Lower leg skin (tissue), 4 donors: Measurements from ENCODE around the gene BRD9. TPM values are rescaled to one million over a fixed set of nuclear protein-coding genes. Genes with fewer than 3 reads are reported as not detected.
"Not testable (repeated sequence)": the region's sequence is repeated elsewhere in the genome, so short reads cannot be mapped to it uniquely, and the experiment has no call there.

Experiments used
- DNase-seq, 2 donors: peaks; one replicate each; pipeline ENCODE4 v3.0.0-alpha.2; 2019; ENCODE audit warnings: low spot score in 2 of 2
- H3K4me3 ChIP-seq: fragments of 200-600 bp; sonication (generic); 2 replicates; pipeline ENCODE4 v1.5.1; 2017; ENCODE audit warnings: mild to moderate bottlenecking, low read depth; ENCODE audit not compliant: poor library complexity, severe bottlenecking
- CTCF ChIP-seq, 3 donors: fragments of 450-650 bp; IDR thresholded peaks; one replicate each; pipeline ENCODE4 v1.5.1; 2016; ENCODE audit warnings: antibody characterized with exemption in 3 of 3, mild to moderate bottlenecking in 3 of 3, moderate library complexity in 2 of 3
- POLR2A ChIP-seq, 2 donors: fragments of 450-650 bp; IDR thresholded peaks; one replicate each; pipeline ENCODE4 v1.6.1; 2016 to 2017; ENCODE audit warnings: antibody characterized with exemption in 2 of 2, mild to moderate bottlenecking in 1 of 2, moderate library complexity in 1 of 2
- WGBS, 2 donors: methylation state at CpG; one replicate each; pipeline ENCODE4 v1.1.5; 2018; 5-methylcytosine and 5-hydroxymethylcytosine counted together
- intact Hi-C: fragments of 100-400 bp; cut with DNase I; formaldehyde crosslinking; loops from one replicate; pipeline ENCODE4 v1.15.0; 2023; ENCODE audit warnings: low total_unique reads
- total RNA-seq, 4 donors: library from RNA; depleted of rRNA; stranded (reverse); fragments of >200 nt; gene quantifications; one replicate each; pipeline ENCODE4 v1.1.0, GENCODE V29; 2016

BRD9 gene
- total RNA-seq, 4 donors from 2014 or later, result 27.5 to 49.6 (median 28.6) TPM

DNA sequence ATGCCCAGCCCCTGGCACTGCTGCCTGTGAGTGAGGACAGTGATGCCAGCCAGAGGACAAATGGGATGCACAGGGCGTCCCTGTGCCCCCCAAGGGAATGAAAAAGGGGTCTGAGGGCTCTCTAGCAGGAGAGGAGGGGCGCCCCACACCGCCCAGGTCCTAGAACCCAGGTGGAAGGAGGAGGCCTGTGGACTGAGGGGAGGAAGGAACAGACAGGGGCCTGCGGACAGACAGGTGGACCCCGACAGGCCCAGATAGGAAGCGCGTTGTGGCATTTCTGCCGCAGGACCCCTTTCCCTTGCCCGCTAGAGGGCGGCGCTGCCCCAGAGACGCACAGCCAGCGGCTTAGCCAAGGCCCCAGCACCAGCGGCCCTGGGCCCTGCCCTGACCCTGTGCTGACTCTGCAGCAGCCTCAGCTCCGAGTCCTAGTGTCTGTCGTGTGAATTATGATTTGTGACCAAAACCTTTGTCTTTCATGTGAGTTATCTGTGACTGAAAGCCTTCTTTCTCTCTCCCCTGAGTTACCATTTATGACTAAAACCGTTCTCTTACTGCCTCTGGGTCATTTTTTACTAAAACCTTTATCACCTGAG lies 30.8 kb upstream of the BRD9 start:
- TF ChIP-seq POLR2A (IDR thresholded peaks at IDR 0.05), result no peak
- TF ChIP-seq CTCF (IDR thresholded peaks at IDR 0.05), result no peak
- H3K4me3 ChIP-seq, result no peak overlapping the region
- peak; percentile 61 to 92 for DNase-seq
- intact Hi-C loops, result no loop called here
- 25 to 29% methylated on average over 17 of the region's 17 CpGs for WGBS, 2 donors

DNA sequence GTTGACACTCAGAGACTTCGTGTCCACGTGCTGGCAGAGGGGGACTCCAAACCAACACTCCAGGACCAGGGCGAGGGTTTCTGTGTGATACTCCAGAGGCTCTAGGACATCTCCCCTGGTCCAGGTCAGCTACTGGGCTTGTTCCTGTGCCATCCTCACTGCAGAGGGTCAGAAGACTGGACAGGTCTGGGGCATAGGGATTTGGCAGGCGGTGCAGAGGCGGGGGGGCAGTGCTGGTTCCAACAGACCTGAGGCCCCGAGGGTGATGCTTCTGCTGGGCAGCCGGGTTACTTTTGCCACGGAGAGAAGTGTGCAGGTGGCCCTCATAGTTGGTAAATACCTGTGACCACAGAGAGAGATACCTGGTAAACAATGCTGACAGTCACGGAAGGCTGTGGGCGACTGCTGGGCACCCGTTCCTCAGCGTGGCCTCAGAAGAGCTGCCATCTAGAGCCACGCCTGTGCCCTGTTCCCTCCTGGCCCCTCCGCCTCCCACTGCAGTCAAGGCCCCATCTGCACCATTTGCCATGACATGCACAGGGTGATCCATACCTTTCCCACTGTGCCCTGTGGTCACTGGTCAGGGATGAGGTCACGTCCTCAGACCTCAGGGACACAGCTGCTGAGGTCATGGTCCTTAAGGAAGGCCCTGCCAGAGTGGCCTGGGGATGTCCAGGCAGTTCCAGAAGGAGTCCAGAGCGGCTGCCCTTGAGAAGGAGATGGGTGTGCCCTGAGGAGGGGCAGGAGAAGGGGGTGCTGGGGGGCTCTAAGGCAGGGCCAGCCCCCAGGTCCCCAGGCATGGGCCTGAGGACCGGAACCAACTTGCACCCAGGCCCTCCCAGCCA lies 30.1 kb upstream of the BRD9 start:
- WGBS, 2 donors, result 90 to 94% methylated on average over 17 of the region's 17 CpGs
- H3K4me3 ChIP-seq, result no peak overlapping the region
- peak in 1 of 2 donors; percentile 78 for DNase-seq
- intact Hi-C loops, result no loop called here
- TF ChIP-seq CTCF (IDR thresholded peaks at IDR 0.05), result no peak
- TF ChIP-seq POLR2A (IDR thresholded peaks at IDR 0.05), result no peak

DNA sequence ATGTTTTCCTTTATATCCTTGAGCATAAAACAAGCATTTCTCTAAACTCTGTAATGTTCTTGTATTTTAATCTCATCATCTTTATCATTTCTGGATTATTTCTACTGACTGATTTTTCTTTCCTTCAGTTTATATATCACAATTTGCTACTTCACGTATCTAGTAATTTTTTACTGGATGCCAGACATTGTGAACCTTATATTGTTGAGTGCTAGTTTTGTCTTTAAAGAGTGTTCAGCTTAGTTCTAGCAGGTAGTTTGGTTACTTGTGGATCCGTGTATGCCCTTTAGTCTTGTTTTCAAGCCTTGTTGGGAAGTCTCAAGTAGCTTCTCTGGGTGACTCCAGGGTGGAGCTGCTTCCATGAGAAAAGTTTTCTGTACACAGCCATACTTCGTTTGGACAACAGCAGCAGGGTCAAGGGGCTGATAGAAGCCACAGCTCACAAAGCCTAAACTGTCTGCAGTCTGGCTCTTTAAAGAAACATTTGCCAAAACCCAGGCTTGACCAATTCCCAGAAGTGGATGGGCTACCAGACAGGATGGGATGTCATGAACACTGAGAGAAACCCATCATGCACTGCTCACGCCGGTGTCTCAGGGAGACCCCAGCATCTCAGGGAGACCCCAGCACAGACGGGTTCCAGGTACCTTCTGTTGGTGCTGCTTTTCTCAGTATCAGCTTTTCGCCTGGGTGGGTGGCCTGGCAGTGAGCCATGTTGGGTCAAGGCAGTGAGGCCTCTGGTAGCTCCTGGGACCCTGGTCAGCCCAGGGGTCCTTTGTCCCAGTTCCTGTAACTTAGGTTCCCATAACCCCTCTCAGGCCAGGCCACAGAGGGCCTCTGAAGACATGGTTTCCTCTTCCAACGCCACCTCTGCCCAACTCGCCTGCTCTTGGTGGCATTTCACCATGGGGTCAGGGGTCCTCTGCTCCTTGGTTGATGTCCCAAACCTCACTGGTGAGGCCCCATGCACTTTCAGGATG lies 29.1 kb upstream of the BRD9 start:
- 94 to 96% methylated on average over 9 of the region's 9 CpGs for WGBS, 2 donors
- TF ChIP-seq CTCF (IDR thresholded peaks at IDR 0.05) (no peak), POLR2A (IDR thresholded peaks at IDR 0.05) (no peak)
- intact Hi-C loops, result no loop called here
- DNase-seq, result peak in 1 of 2 donors; percentile 61
- H3K4me3 ChIP-seq, result no peak overlapping the region

DNA sequence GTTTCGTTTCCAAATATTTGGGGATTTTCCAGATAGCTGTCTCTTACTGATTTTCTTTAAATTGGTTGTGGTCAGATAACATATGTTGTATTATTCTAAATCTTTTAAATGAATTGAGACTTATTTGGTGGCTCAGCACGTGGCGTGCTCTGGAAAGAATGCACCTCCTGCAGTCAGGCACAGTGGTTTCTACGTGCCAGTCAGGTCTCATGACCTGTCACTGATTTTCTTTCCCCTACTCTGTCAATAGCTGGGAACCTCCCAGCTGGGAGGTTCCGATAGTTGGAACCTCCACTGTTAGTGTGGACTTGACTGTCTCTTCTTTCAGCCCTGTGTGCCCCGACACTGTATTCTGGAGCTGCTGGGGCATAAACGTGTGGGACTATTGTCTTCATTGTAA lies 27.7 kb upstream of the BRD9 start:
- TF ChIP-seq POLR2A (IDR thresholded peaks at IDR 0.05) (no peak), CTCF (IDR thresholded peaks at IDR 0.05) (no peak)
- DNase-seq, result peak in 1 of 2 donors; percentile 18
- intact Hi-C loops, result no loop called here
- no peak overlapping the region for H3K4me3 ChIP-seq
- WGBS, 2 donors, result 88 to 90% methylated on average over 7 of the region's 7 CpGs

GRCh38 chr5:919356-920000 lies 26.9 kb upstream of the BRD9 start:
- no peak overlapping the region for H3K4me3 ChIP-seq
- TF ChIP-seq POLR2A (IDR thresholded peaks at IDR 0.05), result no peak
- TF ChIP-seq CTCF (IDR thresholded peaks at IDR 0.05), result no peak
- DNase-seq, result no peak
- intact Hi-C loops, result no loop called here
- 90 to 91% methylated on average over 9 of the region's 9 CpGs for WGBS, 2 donors

- 94 to 95% methylated on average over 5 of the region's 5 CpGs for WGBS, 2 donors
- peak in 1 of 2 donors; percentile 32 for DNase-seq
- intact Hi-C loops, H3K4me3 ChIP-seq: not testable (repeated sequence)
Observed at GRCh38 chr5:918717-919116, 26.1 kb upstream of the BRD9 start.
